ENCODE measurements around the gene LYRM9. TPM values are rescaled to one million over a fixed set of nuclear protein-coding genes. Genes with fewer than 3 reads are reported as not detected.

The LYRM9 gene
- total and polyA plus RNA-seq, 10 of the 15 experiments (the other 5 are each of a cell fraction or from before 2014, with no cell fraction given): 1.8 to 8.3 (median 4.6) TPM

- POLR2A ChIA-PET: no interaction called here
- intact Hi-C loops (cut with micrococcal nuclease; ENCODE audit: unreplicated experiment): no loop called here
- RAD21 ChIA-PET (ENCODE audit: unreplicated experiment): interaction anchor here (3.3 kb wide), 1 partner anchor 67 kb away, joined by 15 read pairs; no protein-coding TSS in a partner anchor
These were observed 20.4 kb downstream of the LYRM9 start for GRCh38 chr17:27872776-27873175.

More at GRCh38 chr17:27872776-27873175, 20.4 kb downstream of the LYRM9 start:
- H3K36me3 ChIP-seq (ENCODE audit: control insufficient read depth in 2 of 2, insufficient read depth in 2 of 2, low read length in 1 of 2): no peaks in the 10 kb centered on the region
- FAIRE-seq: no peak
- no peak overlapping the region for H3K9ac ChIP-seq (ENCODE audit: control insufficient read depth, insufficient read depth, low read length)
- SMC1A ChIA-PET (ENCODE audit: uncharacterized antibody, unreplicated experiment): interaction anchor here (0.8 kb wide), 1 partner anchor 67 kb away, joined by 3 read pairs; no protein-coding TSS in a partner anchor
- no peak overlapping the region for H3K4me3 ChIP-seq
- H3K4me1 ChIP-seq (ENCODE audit: control insufficient read depth, insufficient read depth, low read length): no peaks in the 10 kb centered on the region
- no peaks in the 10 kb centered on the region for H4K20me1 ChIP-seq (ENCODE audit: control insufficient read depth, insufficient read depth)
- no peak for ATAC-seq
- CTCF ChIA-PET: interaction anchor here (14.1 kb wide), 1 partner anchor 67 kb away, joined by 664 read pairs; the partner anchor contains the start of gene NOS2
- H3K27me3 ChIP-seq (replicated peaks in 1 of 2; ENCODE audit: control insufficient read depth in 2 of 2, insufficient read depth in 2 of 2, low read length in 1 of 2): no peaks in the 10 kb centered on the region
- H3K9me3 ChIP-seq (replicated peaks; ENCODE audit: control insufficient read depth, insufficient read depth, low read length): no peaks in the 10 kb centered on the region; the same call in 1 of the 3 replicates
- BruUV-seq (replicated peaks): no TSS peak
- in situ Hi-C loops (cut with MboI): no loop called here
- DNase-seq (ENCODE audit: low read depth, low spot score): no peak
- WGBS (ENCODE audit: insufficient coverage, insufficient replicate concordance, low lambda C conversion rate, missing lambda C conversion rate): 67% methylated on average over 3 of the region's 3 CpGs
- H3K4me2 ChIP-seq (ENCODE audit: control insufficient read depth, insufficient read depth): no peak overlapping the region
- H3K79me2 ChIP-seq (ENCODE audit: control insufficient read depth, insufficient read depth, low read length): no peaks in the 10 kb centered on the region
- TF ChIP-seq RAD21 (IDR thresholded peaks at IDR 0.05; ENCODE audit: insufficient read depth, low read depth, low read length) (no peak), TBL1XR1 (IDR thresholded peaks at IDR 0.05; ENCODE audit: low read depth, low read length) (no peak), PBX3 (IDR thresholded peaks at IDR 0.05; ENCODE audit: insufficient replicate concordance, low read depth, low read length) (no peak), MTA2 (IDR thresholded peaks at IDR 0.05; ENCODE audit: low read depth) (no peak), TCF12 (IDR thresholded peaks at IDR 0.05; ENCODE audit: low read depth, low read length) (no peak), POU2F2 (IDR thresholded peaks at IDR 0.05; ENCODE audit: borderline replicate concordance, low read depth, low read length) (no peak), POLR2AphosphoS5 (IDR thresholded peaks at IDR 0.05; ENCODE audit: low read length) (no peak), NR2F1 (conservative IDR thresholded peaks at IDR 0.05) (no peak), SMAD1 (IDR thresholded peaks at IDR 0.05; ENCODE audit: low read depth, partially characterized antibody) (no peak), BACH1 (IDR thresholded peaks at IDR 0.05; ENCODE audit: borderline replicate concordance) (no peak), CREM (IDR thresholded peaks at IDR 0.05; ENCODE audit: low read depth) (no peak), RBBP5 (conservative IDR thresholded peaks at IDR 0.05) (no peak), ZNF592 (IDR thresholded peaks at IDR 0.05) (no peak), TCF7 (IDR thresholded peaks at IDR 0.05; ENCODE audit: borderline replicate concordance) (no peak), RAD51 (IDR thresholded peaks at IDR 0.05) (no peak)
- H2AFZ ChIP-seq (ENCODE audit: control insufficient read depth, low read depth, low read length): no peak overlapping the region
- H3K27ac ChIP-seq (ENCODE audit: control insufficient read depth, insufficient read depth): no peak overlapping the region

Data from GM12878 (cell line).